IMR-90 (cell line): ENCODE measurements around the gene COL5A1. TPM values are rescaled to one million over a fixed set of nuclear protein-coding genes. Genes with fewer than 3 reads are reported as not detected.

ENCODE experiments used
- ATAC-seq: fragments of 200-7000 bp; cut with Tn5 transposase; 2 replicates; pipeline ENCODE4 v1.9.1; 2020; ENCODE audit warnings: low read depth, mild to moderate bottlenecking, moderate library complexity
- BruUV-seq: library from RNA; stranded (reverse); fragments of 400-500 nt; replicated peaks from 2 replicates; lab custom pipeline; 2021; lab: Mats Ljungman, UMichigan
- CTCF ChIA-PET: fragments of 300-600 bp; formaldehyde crosslinking; extraction: SDS; loops from one replicate; lab custom pipeline; 2021; ENCODE audit warnings: antibody characterized with exemption; lab: Yijun Ruan, JAX
- POLR2A ChIA-PET: fragments of 300-600 bp; sonication (Branson Sonifier 250); formaldehyde crosslinking; loops from one replicate; lab custom pipeline; 2022; ENCODE audit warnings: antibody characterized with exemption; ENCODE audit not compliant: unreplicated experiment; lab: Charles Lee
- DNase-seq: peaks from one replicate; pipeline ENCODE4 v3.0.0; 2013
- H2AFZ ChIP-seq: replicated peaks from 2 replicates; pipeline ENCODE3; 2013; ENCODE audit warnings: low read length, mild to moderate bottlenecking; ENCODE audit not compliant: poor library complexity
- H2AK5ac ChIP-seq: 2 replicates; pipeline ENCODE4 v1.6.1; 2013; ENCODE audit warnings: low read depth, low read length, inconsistent platforms
- H2AK9ac ChIP-seq: replicated peaks from 2 replicates; pipeline ENCODE3; 2013; ENCODE audit warnings: mild to moderate bottlenecking, low read depth, low read length, moderate library complexity; ENCODE audit not compliant: poor library complexity
- H2BK120ac ChIP-seq: 2 replicates; pipeline ENCODE4 v1.6.1; 2013; ENCODE audit warnings: low read depth, low read length, inconsistent platforms
- H2BK15ac ChIP-seq: 3 replicates; pipeline ENCODE4 v1.6.1; 2013; ENCODE audit warnings: low read depth, low read length, inconsistent platforms
- H2BK20ac ChIP-seq: 2 replicates; pipeline ENCODE4 v1.6.1; 2013; ENCODE audit warnings: low read depth, mild to moderate bottlenecking, inconsistent platforms, low read length, moderate library complexity
- H2BK5ac ChIP-seq: 2 replicates; pipeline ENCODE4 v1.6.1; 2013; ENCODE audit warnings: mild to moderate bottlenecking, low read depth, low read length, inconsistent platforms; ENCODE audit not compliant: poor library complexity, severe bottlenecking
- H3K14ac ChIP-seq: replicated peaks from 2 replicates; pipeline ENCODE4 v1.6.1; 2013; ENCODE audit warnings: low read depth, low read length, inconsistent platforms
- H3K18ac ChIP-seq: 2 replicates; pipeline ENCODE4 v1.6.1; 2013; ENCODE audit warnings: low read depth, low read length, control low read depth
- H3K23ac ChIP-seq: 2 replicates; pipeline ENCODE4 v1.6.1; 2013; ENCODE audit warnings: low read depth, low read length, inconsistent platforms
- H3K27ac ChIP-seq: 2 replicates; pipeline ENCODE4 v1.5.1; 2013; ENCODE audit warnings: mild to moderate bottlenecking, control low read depth, low read length; ENCODE audit not compliant: insufficient read depth
- H3K27me3 ChIP-seq: 2 replicates; pipeline ENCODE4 v1.6.1; 2013; ENCODE audit warnings: low read length; ENCODE audit not compliant: control insufficient read depth, insufficient read depth
- H3K36me3 ChIP-seq: 2 replicates; pipeline ENCODE4 v1.6.1; 2013; ENCODE audit warnings: low read length, mixed read lengths; ENCODE audit not compliant: control insufficient read depth, insufficient read depth
- H3K4ac ChIP-seq: 2 replicates; pipeline ENCODE4 v1.6.1; 2013; ENCODE audit warnings: low read depth, low read length, inconsistent platforms
- H3K4me1 ChIP-seq: 2 replicates; pipeline ENCODE4 v1.6.1; 2013; ENCODE audit warnings: low read length, mixed read lengths; ENCODE audit not compliant: control insufficient read depth, insufficient read depth
- H3K4me2 ChIP-seq: 2 replicates; pipeline ENCODE4 v1.6.1; 2013; ENCODE audit warnings: low read depth, mild to moderate bottlenecking, control low read depth, low read length, moderate library complexity
- H3K4me3 ChIP-seq: 2 replicates; pipeline ENCODE4 v1.5.1; 2013; ENCODE audit warnings: low read depth, mild to moderate bottlenecking, control low read depth, low read length, moderate library complexity; ENCODE audit not compliant: insufficient read depth
- H3K56ac ChIP-seq: 2 replicates; pipeline ENCODE4 v1.6.1; 2013; ENCODE audit warnings: low read length, inconsistent platforms; ENCODE audit not compliant: insufficient read depth; ENCODE audit errors: extremely low read depth
- H3K79me1 ChIP-seq, 2 experiments: 2 replicates each; pipeline ENCODE4 v1.6.1; 2013; ENCODE audit warnings: low read length in 2 of 2, inconsistent platforms in 1 of 2, low read depth in 1 of 2
- H3K9ac ChIP-seq: 2 replicates; pipeline ENCODE4 v1.6.1; 2013; ENCODE audit warnings: low read depth, low read length, control low read depth
- H3K9me1 ChIP-seq: 2 replicates; pipeline ENCODE4 v1.6.1; 2013; ENCODE audit warnings: low read length, inconsistent platforms; ENCODE audit not compliant: insufficient read depth
- H3K9me3 ChIP-seq: 2 replicates; pipeline ENCODE4 v1.6.1; 2013; ENCODE audit warnings: low read length; ENCODE audit not compliant: control insufficient read depth, insufficient read depth
- H4K20me1 ChIP-seq: 2 replicates; pipeline ENCODE4 v1.6.1; 2013; ENCODE audit warnings: low read length, inconsistent platforms; ENCODE audit not compliant: insufficient read depth
- H4K5ac ChIP-seq: 2 replicates; pipeline ENCODE4 v1.6.1; 2013; ENCODE audit warnings: mild to moderate bottlenecking, low read depth, low read length, control low read depth
- H4K8ac ChIP-seq, 2 experiments: 2 replicates each; pipeline ENCODE4 v1.6.1; 2013; ENCODE audit warnings: low read depth in 2 of 2, low read length in 2 of 2, control low read depth in 1 of 2, inconsistent platforms in 1 of 2
- H4K91ac ChIP-seq: 2 replicates; pipeline ENCODE4 v1.6.1; 2013; ENCODE audit warnings: low read depth, low read length, inconsistent platforms; ENCODE audit not compliant: insufficient read depth
- BHLHE40 ChIP-seq: fragments of 150-350 bp; IDR thresholded peaks from 2 replicates; pipeline ENCODE4 v1.6.1; 2016; ENCODE audit warnings: mild to moderate bottlenecking, low read depth, low read length
- CEBPB ChIP-seq: IDR thresholded peaks from 2 replicates; pipeline ENCODE4 v1.6.1; 2012; ENCODE audit warnings: low read depth, low read length, improper control_type of control experiment
- CHD1 ChIP-seq: IDR thresholded peaks from 2 replicates; pipeline ENCODE4 v1.6.1; 2012; ENCODE audit warnings: low read depth, low read length, improper control_type of control experiment
- CTCF ChIP-seq: conservative IDR thresholded peaks from 2 replicates; pipeline ENCODE4 v1.5.1; 2012; ENCODE audit warnings: mild to moderate bottlenecking, low read depth, low read length, improper control_type of control experiment
- ELK1 ChIP-seq: fragments of 150-350 bp; IDR thresholded peaks from 2 replicates; pipeline ENCODE4 v1.6.1; 2016; ENCODE audit warnings: low read depth, mild to moderate bottlenecking, low read length, moderate library complexity, borderline replicate concordance
- FOS ChIP-seq: fragments of 150-350 bp; IDR thresholded peaks from 2 replicates; pipeline ENCODE4 v1.6.1; 2016; ENCODE audit warnings: low read depth, low read length
- MAFK ChIP-seq: IDR thresholded peaks from 2 replicates; pipeline ENCODE4 v1.6.1; 2012; ENCODE audit warnings: low read depth, low read length, improper control_type of control experiment
- MAZ ChIP-seq: IDR thresholded peaks from 2 replicates; pipeline ENCODE4 v1.6.1; 2012; ENCODE audit warnings: low read depth, mild to moderate bottlenecking, low read length, improper control_type of control experiment, moderate library complexity, borderline replicate concordance
- MXI1 ChIP-seq: IDR thresholded peaks from 2 replicates; pipeline ENCODE4 v1.6.1; 2012; ENCODE audit warnings: low read depth, mild to moderate bottlenecking, low read length, moderate library complexity, borderline replicate concordance
- NFE2L2 ChIP-seq: fragments of 150-350 bp; IDR thresholded peaks from 2 replicates; pipeline ENCODE4 v1.6.1; 2016; ENCODE audit warnings: low read depth, mild to moderate bottlenecking, low read length
- POLR2A ChIP-seq: IDR thresholded peaks from 2 replicates; pipeline ENCODE4 v1.6.1; 2012; ENCODE audit warnings: mild to moderate bottlenecking, low read depth, low read length
- RAD21 ChIP-seq: IDR thresholded peaks from 2 replicates; pipeline ENCODE4 v1.6.1; 2012; ENCODE audit warnings: low read length, improper control_type of control experiment
- RCOR1 ChIP-seq: IDR thresholded peaks from 2 replicates; pipeline ENCODE4 v1.6.1; 2012; ENCODE audit warnings: mild to moderate bottlenecking, low read length, improper control_type of control experiment; ENCODE audit not compliant: insufficient replicate concordance
- SMC3 ChIP-seq: fragments of 150-350 bp; IDR thresholded peaks from 2 replicates; pipeline ENCODE4 v1.6.1; 2016; ENCODE audit warnings: low read depth, mild to moderate bottlenecking, antibody characterized with exemption, low read length, moderate library complexity
- USF2 ChIP-seq: fragments of 150-350 bp; IDR thresholded peaks from 2 replicates; pipeline ENCODE4 v1.6.1; 2017; ENCODE audit warnings: mild to moderate bottlenecking, antibody characterized with exemption, low read length, low read depth
- WGBS, 2 experiments: methylation state at CpG; one replicate each; pipeline versions ENCODE4 v1.1.5 to v1.1.7; 2013; ENCODE audit warnings: missing lambda C conversion rate in 2 of 2; ENCODE audit not compliant: insufficient read length in 1 of 2; ENCODE audit errors: extremely low coverage in 2 of 2; 5-methylcytosine and 5-hydroxymethylcytosine counted together
- dilution Hi-C: fragments of 300-500 bp; cut with HindIII; formaldehyde crosslinking; loops from one replicate; pipeline ENCODE4 v1.14.3; 2018; ENCODE audit warnings: low sequenced_read_pairs; ENCODE audit not compliant: unreplicated experiment
- in situ Hi-C: fragments of 300-500 bp; cut with MboI; formaldehyde crosslinking; loops from 3 replicates; pipeline ENCODE4 v1.14.3; 2019; ENCODE audit warnings: low sequenced_read_pairs, inconsistent platforms, mixed read lengths
- intact Hi-C: fragments of 100-400 bp; cut with micrococcal nuclease; formaldehyde crosslinking; loops from 2 replicates; pipeline ENCODE4 v1.10.0; 2022
- polyA plus RNA-seq, 3 experiments: library from polyadenylated mRNA; depleted of rRNA; stranded (reverse); fragments of >200 nt; gene quantifications; 2 replicates each; pipeline ENCODE4 v1.2.3, GENCODE V29; 2012; ENCODE audit warnings: low replicate concordance in 1 of 3
- total RNA-seq: library from RNA; depleted of rRNA; stranded (reverse); fragments of >200 nt; gene quantifications from 2 replicates; pipeline ENCODE4 v1.2.3, GENCODE V29; 2012

The COL5A1 gene
- total and polyA plus RNA-seq, 2 of the 4 experiments (the other 2 are of a cell fraction): 19.2 to 173 TPM

GRCh38 chr9:134838651-134839454 lies 197.2 kb downstream of the COL5A1 start:
- POLR2A ChIA-PET: no interaction called here
- Histone ChIP-seq H2BK5ac (no peak overlapping the region), H3K23ac (no peak overlapping the region), H3K18ac (no peak overlapping the region), H3K36me3 (peaks cover 96% of the 10 kb centered on the region), H3K56ac (no peak overlapping the region), H3K4ac (no peak overlapping the region), H3K14ac (no peak overlapping the region), H4K20me1 (peaks cover 45% of the 10 kb centered on the region), H2BK20ac (no peak overlapping the region), H3K4me1 (no peaks in the 10 kb centered on the region), H2AK5ac (no peak overlapping the region), H3K79me1 (peaks cover 2 to 11% of the 10 kb centered on the region in 2 experiments; a peak in 3 of 4 replicates), H2BK120ac (no peak overlapping the region), H4K91ac (no peak overlapping the region), H2AFZ (no peak overlapping the region), H3K4me2 (no peak overlapping the region), H2BK15ac (no peak overlapping the region), H3K9me3 (no peaks in the 10 kb centered on the region), H2AK9ac (no peak overlapping the region), H3K9ac (no peak overlapping the region), H3K9me1 (0 out of 2 replicates have a peak, but pooled peaks cover 3% of the 10 kb centered on the region), H4K8ac (no peak overlapping the region), H3K27ac (no peak overlapping the region), H3K4me3 (no peak overlapping the region), H4K5ac (no peak overlapping the region), H3K27me3 (no peaks in the 10 kb centered on the region)
- WGBS, 2 experiments: 86% methylated on average over 16 of the region's 34 CpGs; no CpG with 5 or more reads in 1 of the 2 experiments
- DNase-seq: no peak
- no peak for ATAC-seq
- CTCF ChIA-PET: no interaction called here
- intact Hi-C loops (no loop called here), in situ Hi-C loops (no loop called here), dilution Hi-C loops (no loop called here)
- no TSS peak for BruUV-seq
- TF ChIP-seq ELK1 (no peak), CEBPB (no peak), CTCF (no peak), MAFK (no peak), CHD1 (no peak), POLR2A (no peak), NFE2L2 (no peak), SMC3 (no peak), MXI1 (no peak), MAZ (no peak), RCOR1 (no peak), RAD21 (no peak), USF2 (no peak), FOS (no peak), BHLHE40 (no peak)
